ENCODE measurements around the gene GATAD2A. TPM values are rescaled to one million over a fixed set of nuclear protein-coding genes. Genes with fewer than 3 reads are reported as not detected.

The GATAD2A gene
- total and polyA plus RNA-seq, 2 of the 13 experiments (the other 11 are each of a cell fraction or from before 2014, with no cell fraction given): 16.8 to 28.6 TPM

DNA sequence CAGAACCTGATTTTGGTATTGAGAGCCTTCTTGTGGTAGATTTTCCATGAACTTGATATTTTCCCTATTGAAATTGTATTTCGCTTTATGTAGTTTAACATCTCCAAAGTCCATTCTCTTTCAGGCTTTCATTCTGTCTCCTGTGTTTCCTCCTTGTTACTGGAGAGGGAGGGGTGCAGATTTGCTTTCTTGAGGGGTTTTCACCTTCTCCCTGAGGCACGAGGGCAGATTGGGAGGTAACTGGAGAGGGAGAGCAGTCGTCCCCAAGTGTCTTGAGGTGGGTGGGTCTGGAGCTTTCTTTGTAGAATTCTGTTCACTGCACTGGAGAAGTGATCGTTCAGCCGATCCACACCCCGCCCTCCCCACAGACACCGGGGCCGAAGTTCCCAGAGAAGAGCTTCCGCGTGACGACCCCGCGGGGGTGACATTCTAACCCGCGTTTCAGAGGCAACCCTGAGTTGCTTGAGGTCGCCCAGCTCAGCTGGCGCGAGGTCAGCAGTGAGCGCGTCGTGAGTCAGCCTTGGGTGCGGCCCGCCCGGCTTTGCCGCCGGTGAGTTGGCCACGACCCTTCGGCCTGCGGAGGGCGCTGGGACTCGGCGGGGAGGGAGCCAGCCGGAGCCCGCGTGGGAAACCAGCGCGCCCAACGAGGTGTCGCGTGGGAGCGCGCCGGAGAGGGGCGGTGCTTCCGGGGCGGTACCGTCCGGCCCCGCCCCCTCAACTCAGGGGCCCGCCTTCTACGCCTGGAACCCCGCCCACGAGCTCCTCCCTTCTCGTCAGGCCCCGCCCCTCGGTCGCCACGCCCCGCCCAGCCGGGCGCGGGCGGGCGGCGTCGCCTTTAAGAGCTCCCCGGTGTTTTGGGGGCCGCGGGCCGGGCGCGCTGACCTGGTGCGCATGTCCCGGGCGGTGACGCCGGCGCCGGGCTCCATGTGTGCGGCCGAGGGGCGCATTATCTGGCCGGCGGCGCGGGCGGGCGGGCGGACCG lies at the start of gene GATAD2A (continued):
- TF ChIP-seq, protein P1, sequence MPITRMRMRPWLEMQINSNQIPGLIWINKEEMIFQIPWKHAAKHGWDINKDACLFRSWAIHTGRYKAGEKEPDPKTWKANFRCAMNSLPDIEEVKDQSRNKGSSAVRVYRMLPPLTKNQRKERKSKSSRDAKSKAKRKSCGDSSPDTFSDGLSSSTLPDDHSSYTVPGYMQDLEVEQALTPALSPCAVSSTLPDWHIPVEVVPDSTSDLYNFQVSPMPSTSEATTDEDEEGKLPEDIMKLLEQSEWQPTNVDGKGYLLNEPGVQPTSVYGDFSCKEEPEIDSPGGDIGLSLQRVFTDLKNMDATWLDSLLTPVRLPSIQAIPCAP (CRISPR knock-in tag; IDR thresholded peaks at IDR 0.05; ENCODE audit: low read depth): no peak
- no peak for TF ChIP-seq HMGA1 (CRISPR knock-in tag; conservative IDR thresholded peaks at IDR 0.05)
- TF ChIP-seq SP140L (CRISPR knock-in tag; IDR thresholded peaks at IDR 0.05; ENCODE audit: borderline replicate concordance): no peak
- no peak for TF ChIP-seq U2AF2 (IDR thresholded peaks at IDR 0.05; ENCODE audit: low read depth, low read length)
- TF ChIP-seq ATM (IDR thresholded peaks at IDR 0.05; ENCODE audit: borderline replicate concordance): no peak
- no peak for TF ChIP-seq GZF1 (CRISPR knock-in tag; IDR thresholded peaks at IDR 0.05)
- peak; percentile 91; the same call in 1 of the 2 replicates for TF ChIP-seq ZNF557 (CRISPR knock-in tag; IDR thresholded peaks at IDR 0.05)
- peak; percentile 94 for TF ChIP-seq HOXA5 (CRISPR knock-in tag; IDR thresholded peaks at IDR 0.05)
- TF ChIP-seq ZSCAN20 (CRISPR knock-in tag; IDR thresholded peaks at IDR 0.05; ENCODE audit: borderline replicate concordance): peak; percentile 92; the same call in 1 of the 2 replicates
- TF ChIP-seq ZNF350 (CRISPR knock-in tag; IDR thresholded peaks at IDR 0.05; ENCODE audit: borderline replicate concordance, low read depth): peak; percentile 74; the same call in 1 of the 2 replicates
- TF ChIP-seq, protein P2, sequence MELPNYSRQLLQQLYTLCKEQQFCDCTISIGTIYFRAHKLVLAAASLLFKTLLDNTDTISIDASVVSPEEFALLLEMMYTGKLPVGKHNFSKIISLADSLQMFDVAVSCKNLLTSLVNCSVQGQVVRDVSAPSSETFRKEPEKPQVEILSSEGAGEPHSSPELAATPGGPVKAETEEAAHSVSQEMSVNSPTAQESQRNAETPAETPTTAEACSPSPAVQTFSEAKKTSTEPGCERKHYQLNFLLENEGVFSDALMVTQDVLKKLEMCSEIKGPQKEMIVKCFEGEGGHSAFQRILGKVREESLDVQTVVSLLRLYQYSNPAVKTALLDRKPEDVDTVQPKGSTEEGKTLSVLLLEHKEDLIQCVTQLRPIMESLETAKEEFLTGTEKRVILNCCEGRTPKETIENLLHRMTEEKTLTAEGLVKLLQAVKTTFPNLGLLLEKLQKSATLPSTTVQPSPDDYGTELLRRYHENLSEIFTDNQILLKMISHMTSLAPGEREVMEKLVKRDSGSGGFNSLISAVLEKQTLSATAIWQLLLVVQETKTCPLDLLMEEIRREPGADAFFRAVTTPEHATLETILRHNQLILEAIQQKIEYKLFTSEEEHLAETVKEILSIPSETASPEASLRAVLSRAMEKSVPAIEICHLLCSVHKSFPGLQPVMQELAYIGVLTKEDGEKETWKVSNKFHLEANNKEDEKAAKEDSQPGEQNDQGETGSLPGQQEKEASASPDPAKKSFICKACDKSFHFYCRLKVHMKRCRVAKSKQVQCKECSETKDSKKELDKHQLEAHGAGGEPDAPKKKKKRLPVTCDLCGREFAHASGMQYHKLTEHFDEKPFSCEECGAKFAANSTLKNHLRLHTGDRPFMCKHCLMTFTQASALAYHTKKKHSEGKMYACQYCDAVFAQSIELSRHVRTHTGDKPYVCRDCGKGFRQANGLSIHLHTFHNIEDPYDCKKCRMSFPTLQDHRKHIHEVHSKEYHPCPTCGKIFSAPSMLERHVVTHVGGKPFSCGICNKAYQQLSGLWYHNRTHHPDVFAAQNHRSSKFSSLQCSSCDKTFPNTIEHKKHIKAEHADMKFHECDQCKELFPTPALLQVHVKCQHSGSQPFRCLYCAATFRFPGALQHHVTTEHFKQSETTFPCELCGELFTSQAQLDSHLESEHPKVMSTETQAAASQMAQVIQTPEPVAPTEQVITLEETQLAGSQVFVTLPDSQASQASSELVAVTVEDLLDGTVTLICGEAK (IDR thresholded peaks at IDR 0.05): no peak
- TF ChIP-seq, protein P2 (CRISPR knock-in tag; IDR thresholded peaks at IDR 0.05): peak; percentile 83; the same call in 1 of the 2 replicates
- 0 out of 2 replicates have a peak, but pooled peaks have one; percentile 54 for TF ChIP-seq ZNF34 (CRISPR knock-in tag; IDR thresholded peaks at IDR 0.05; ENCODE audit: borderline replicate concordance)
- TF ChIP-seq ZNF564 (CRISPR knock-in tag; IDR thresholded peaks at IDR 0.05): peak; percentile 84
- TF ChIP-seq GATAD2A (CRISPR knock-in tag; IDR thresholded peaks at IDR 0.05): peak; percentile 86
- TF ChIP-seq, protein P3, sequence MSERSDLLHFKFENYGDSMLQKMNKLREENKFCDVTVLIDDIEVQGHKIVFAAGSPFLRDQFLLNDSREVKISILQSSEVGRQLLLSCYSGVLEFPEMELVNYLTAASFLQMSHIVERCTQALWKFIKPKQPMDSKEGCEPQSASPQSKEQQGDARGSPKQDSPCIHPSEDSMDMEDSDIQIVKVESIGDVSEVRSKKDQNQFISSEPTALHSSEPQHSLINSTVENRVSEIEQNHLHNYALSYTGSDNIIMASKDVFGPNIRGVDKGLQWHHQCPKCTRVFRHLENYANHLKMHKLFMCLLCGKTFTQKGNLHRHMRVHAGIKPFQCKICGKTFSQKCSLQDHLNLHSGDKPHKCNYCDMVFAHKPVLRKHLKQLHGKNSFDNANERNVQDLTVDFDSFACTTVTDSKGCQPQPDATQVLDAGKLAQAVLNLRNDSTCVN (CRISPR knock-in tag; IDR thresholded peaks at IDR 0.05; ENCODE audit: borderline replicate concordance): peak; percentile 82; the same call in 1 of the 2 replicates
- peak; percentile 64; the same call in 1 of the 2 replicates for TF ChIP-seq FOSL1 (CRISPR knock-in tag; IDR thresholded peaks at IDR 0.05; ENCODE audit: borderline replicate concordance)
- peak; percentile 95 for TF ChIP-seq MTA1 (CRISPR knock-in tag; IDR thresholded peaks at IDR 0.05; ENCODE audit: borderline replicate concordance)
